Erythroblast (primary cell): Measurements from ENCODE around the gene FAM174C.

Experiments used
- GATA1 ChIP-seq: IDR thresholded peaks from 2 replicates; pipeline ENCODE4 v1.6.1; 2011; ENCODE audit warnings: low read depth, mild to moderate bottlenecking, control low read depth, low read length, moderate library complexity
- POLR2A ChIP-seq: IDR thresholded peaks from 2 replicates; pipeline ENCODE4 v1.6.1; 2011; ENCODE audit warnings: mild to moderate bottlenecking, low read length

DNA sequence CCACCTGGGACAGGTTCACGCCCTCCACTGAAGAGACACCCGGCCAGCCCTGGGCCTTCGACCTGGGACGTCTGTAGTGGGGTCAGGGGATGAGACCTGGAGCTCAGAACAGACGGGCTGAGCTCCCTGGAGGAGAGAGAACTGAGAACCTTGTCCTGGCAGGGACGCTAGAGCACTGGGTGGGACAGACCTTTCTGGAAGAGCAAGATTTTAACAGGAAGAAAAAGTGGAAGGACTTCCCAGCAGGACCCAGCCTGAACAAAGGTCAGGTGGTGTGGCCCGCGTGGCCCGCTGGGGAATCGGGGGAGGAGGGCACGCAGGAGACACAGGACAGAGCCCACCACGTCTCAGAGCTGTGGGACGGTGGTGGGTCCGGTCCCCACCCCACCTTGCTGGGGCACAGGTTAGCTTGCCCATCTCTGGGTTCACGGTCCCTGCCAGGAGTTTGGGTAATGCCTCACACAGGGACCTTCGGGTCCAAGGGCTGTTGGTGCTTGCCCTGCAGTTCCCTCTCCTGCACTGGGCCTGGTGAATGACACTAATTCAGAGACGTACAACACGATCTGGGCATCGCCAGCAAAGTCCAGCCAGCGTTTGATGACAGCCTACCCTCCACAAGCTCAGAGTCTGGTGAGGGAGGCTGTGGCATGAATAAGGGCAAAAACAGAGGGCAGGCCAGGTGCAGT lies 9.1 kb downstream of the FAM174C start:
- TF ChIP-seq POLR2A (no peak), GATA1 (no peak)
